NCI-H2081 treated with DMSO at 0.1 percent for 48 hours (cell line): ENCODE measurements around the gene GFOD1.

Experiments
- DNase-seq: peaks from one replicate; lab custom pipeline; 2025; lab: John Stamatoyannopoulos, UW

The GFOD1 gene

DNA sequence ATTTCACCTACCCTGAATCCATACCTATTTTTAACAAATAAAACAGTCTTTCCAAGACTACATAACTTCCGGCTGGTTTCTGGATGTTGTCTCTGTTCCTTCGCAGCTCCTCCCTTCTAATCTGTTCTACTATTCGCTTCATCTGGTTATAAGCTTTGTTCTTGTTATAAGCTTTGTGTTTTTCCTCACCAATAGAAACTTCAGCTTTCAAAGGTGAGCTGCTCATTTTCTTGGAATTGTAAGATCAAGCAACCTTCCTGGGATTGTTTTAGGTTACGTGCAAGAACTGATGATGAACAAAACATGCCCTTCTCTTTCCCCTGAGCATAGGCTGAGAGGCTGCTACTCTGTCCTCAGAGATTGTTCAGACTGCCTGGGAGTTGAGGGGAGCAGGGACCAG is 2.1 kb downstream of the GFOD1 start:
- DNase-seq, result no peak

DNA sequence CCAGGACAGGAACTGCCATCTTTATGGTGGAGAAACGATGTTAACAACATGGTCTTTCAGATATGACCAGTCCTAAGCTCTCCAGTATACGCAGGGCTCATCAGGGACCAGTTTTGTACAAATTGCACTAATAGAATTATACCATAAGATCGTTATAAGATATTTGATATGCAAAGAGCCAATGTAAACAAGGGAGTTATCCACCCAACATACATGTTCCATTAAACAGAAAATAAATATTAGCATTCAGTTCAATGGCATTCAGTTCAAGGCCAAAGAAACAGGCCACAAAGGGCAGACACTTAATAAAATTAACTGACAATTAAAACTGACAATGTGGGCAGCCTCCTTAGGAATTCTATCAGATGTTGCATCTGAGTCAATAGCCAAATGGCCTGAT is 2.6 kb downstream of the GFOD1 start:
- no peak for DNase-seq

DNA sequence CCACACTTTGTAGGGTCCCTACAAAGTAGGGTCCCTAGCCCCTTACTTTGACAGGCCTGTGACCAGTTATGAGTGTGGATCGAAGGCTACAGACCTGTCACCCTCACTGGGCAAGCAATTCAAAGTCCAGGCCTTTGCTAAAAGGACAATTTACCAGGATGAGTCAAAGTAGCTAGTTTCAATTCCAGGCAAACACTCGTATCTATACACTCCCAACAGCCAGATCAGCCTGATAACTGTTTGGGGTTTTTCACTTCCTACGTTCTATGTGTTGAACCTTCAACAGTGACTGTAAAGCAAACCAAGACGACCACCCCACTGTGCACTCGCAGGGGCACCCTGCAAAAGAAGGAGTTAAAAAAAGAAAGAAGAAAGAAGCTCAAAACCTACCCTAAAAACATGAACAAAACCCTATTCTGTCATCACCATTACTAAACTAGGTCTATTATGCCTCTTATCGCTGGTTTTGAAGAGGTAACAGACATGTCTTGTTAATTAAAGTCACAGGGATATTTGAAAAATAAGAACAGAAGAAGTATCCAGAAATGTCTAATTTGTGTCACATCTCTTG is 3.2 kb downstream of the GFOD1 start:
- no peak for DNase-seq

DNA sequence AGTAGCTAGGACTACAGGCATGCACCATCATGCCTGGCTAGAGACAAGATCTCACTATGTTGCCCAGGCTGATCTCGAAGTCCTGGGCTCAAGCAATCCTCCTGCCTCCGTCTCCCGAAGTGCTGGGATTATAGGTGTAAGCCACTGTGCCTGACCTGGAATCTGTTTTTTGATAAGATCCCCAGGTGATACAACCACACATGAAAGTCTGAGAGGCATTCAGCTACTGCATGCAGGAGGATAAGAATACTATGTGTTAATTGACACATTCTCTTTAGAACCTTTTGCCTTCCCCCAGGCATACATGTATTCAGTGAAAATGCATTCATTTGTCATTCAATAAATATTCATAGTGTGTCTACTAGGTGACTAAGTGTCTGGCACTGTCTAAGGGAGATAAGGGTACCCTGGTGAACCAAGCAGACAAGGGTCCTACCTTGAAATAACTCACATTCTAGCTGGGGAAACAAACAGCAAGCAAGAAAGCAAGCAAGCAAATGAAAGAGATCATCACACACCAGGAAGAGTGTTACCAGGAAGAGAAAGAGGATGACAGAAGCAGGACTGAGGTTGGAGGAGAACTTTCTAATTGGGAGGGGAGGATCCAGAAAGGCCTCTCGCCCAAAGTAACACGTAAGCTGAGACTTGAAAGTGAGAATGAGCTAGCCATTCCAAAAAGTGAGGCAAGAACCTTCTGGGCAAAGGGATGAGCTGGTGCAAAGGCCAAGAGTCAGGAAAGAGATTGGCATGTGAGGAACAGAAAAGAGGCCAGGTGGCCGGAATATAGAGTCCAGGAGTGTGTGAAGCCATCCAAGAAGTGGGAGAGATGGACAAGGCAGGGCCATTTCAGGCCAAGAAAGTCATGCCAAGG is 6.5 kb downstream of the GFOD1 start:
- no peak for DNase-seq

GRCh38 chr6:13479971-13480434 is 7.4 kb downstream of the GFOD1 start:
- DNase-seq, result no peak

DNA sequence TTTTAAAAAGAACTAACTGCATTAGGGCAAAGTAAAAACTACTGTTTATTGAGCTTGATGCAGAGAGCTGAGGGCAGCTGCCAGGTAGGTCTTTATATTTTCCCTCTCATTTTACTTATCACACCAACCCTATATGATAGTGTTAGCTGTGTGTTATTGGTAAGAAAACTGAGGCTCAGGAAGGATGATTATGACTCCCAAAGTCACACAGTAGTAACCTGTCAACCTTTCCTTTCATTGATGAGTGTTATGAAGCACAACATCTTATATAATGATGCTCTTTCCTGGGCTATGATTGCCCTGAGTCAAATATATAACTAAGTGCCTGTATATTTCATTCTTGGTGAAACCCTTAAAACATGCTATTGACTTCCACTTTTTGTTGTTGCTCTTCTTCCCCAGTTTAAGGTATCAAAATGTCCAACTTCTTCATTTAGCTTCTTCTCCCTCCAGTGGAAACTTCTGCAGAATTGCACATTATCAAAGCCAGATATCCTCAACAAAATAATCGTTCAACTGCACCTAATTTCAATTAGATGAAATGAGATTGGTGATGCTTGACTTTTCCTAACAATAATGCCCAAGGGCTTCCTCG is 8.1 kb downstream of the GFOD1 start:
- no peak for DNase-seq

- DNase-seq, result no peak
Observed at GRCh38 chr6:13478525-13478966, 8.9 kb downstream of the GFOD1 start.

DNA sequence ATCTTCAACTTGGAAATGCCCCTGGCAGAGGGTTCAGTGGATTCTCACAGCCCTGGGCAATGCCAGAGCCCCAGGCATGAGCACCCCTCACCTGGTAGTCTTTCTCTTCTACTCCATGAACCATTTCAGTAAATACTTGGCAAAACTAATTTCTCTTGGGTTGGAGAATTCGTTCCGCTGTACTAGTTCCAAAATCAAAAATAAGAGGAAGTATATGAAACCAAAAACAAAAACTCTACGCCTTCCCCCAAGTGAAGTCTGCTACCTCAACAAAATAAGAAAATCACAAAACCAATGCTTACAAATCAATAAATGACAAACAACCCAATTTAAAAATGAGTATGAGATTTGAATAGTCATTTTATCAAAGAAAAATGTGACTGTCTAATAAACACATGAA is 12.6 kb downstream of the GFOD1 start:
- no peak for DNase-seq

DNA sequence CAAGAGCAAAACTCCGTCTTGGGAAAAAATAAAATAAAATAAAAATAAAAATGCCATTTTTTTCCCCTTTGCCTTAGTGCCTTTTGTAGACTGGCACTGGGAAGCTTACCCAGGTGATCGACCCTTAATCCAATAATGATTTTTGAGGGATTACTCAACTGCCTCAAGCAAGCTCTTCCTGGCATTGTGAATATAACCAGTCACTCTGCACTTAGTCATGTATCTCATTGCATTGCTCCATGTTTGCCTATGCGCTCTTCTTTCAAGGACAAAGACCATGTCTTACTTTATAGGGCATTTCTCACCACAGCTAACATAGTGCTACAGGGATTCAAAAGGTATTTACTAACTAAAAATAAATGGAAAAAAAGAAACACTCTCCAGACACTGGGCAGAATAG is 13.0 kb downstream of the GFOD1 start:
- no peak for DNase-seq

DNA sequence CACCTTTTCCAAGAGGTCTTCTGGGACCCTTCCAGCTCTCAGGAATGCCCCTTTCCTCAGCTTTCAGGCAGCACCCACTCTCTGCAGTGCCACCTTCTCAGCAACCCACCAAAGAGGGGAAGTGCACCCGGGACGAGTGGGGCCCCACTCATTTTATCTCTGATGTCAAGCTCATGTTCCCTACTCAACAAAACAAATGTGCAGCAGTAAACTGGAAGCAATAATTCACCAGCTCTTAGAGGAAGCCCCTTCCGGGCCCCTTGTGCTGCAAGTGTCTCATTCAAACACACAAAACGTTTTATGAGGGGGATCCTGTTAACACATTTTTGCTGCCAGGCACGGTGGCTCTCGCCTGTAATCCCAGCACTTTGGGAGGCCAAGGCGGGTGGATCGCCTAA is 13.6 kb downstream of the GFOD1 start:
- DNase-seq, result no peak

DNA sequence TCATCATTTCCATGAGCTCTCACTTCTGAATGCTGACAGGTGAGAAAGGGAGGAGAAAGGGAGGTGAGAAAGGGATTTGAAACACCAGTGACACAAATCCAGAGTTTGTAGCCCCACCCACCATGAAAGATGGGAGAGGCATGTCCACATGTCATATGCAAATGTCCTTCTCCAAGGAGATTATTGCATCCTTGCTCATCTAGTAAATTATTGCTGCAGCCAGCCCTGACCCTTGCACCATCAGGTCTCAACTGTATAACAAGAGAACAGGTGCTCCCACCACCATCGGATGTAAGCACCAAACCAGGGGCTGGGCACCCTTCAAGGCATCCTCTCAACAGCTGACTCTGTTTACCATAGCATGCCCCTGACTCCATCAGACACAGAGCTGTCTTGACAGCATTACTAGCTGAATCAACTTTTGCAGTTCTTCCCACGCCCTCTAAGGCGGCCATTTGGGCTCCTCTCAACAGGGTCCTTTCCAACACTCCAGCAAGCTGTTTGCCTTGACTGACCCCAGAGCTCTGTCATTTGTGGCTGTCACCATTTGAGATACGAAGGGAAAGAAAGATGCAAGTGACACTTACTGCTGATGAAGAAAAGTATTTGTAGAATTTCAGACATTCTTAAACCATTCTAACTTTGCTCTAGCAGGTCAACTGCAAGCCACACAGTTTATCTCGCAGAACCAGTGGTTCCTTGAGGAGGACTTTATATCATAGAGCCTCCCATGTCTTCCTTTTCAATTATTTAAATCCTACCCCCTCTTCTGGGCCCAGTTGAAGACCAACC is 14.2 kb downstream of the GFOD1 start:
- DNase-seq, result no peak

- no peak for DNase-seq
Observed at GRCh38 chr6:13472099-13472498, 15.3 kb downstream of the GFOD1 start.

DNA sequence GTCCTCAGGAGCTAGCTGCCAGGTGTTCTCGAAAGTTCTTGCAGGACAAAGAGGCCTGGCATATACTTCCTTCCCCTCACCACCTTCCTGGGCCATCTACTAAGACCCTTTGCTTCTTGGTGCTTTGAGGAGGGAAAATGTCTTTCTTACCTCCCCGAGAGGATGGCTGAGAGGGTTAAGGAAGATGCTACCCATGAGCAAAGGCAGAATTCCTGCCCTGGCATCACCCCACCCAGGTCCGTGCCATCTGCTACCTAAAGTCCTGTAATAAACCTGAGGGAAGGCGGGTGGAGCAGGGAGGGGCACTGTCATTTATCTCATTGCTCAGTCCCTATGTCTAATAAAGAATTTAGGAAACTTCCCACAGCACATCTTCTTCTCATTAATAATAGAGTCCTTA is 16.2 kb downstream of the GFOD1 start:
- DNase-seq, result no peak

- no peak for DNase-seq
Observed at GRCh38 chr6:13470238-13471140, 16.9 kb downstream of the GFOD1 start.

- no peak for DNase-seq
Observed at GRCh38 chr6:13469693-13470092, 17.7 kb downstream of the GFOD1 start.

- DNase-seq, result no peak
Observed at GRCh38 chr6:13468839-13469238, 18.6 kb downstream of the GFOD1 start.

DNA sequence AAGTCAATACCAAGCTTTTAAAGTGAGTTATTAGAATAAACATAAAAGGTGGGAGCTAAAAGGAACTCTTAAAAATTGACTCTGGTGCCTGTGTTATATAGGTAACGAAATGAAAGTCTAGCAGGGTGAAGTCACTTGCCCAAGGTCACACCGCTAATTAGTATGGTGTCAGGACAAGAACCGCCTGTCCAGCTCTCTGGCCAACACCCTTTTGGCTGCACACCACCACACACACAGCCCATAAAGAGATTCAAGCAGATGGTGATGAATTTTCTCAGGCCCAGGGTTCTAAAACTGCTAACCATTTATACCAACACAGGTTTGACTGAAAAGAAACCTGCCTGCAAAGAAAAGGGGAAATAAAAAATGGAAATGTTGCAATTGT is 20.2 kb downstream of the GFOD1 start:
- no peak for DNase-seq

GRCh38 chr6:13466304-13467215 is 20.8 kb downstream of the GFOD1 start:
- DNase-seq, result no peak

DNA sequence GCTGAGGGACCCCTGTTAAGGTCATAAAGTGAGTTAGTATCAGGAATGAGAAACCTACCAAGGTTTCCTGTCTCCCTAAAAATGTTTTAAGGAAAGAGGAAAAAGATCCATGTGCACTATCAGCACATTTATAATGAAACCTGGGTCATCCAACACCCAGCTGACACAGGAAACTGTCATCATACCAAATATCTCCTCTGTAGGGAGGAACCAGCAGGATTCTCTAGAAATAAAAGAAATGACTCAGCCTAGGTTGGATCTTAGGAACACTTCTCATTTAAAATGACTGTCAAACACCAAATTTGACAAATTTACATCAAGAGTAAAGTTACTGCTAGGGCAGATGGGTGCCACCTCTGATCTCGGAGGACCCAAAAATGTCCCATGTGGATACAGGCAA is 21.7 kb downstream of the GFOD1 start:
- no peak for DNase-seq

GRCh38 chr6:13463941-13464340 is 23.5 kb downstream of the GFOD1 start:
- no peak for DNase-seq
